ENCODE results near the gene ITGAD. TPM values are rescaled to one million over a fixed set of nuclear protein-coding genes. Genes with fewer than 3 reads are reported as not detected.
A peak's percentile ranks its signal among the peaks of the same experiment; 100 is the strongest.

Gene ITGAD
- total and polyA plus RNA-seq, 10 donors = 1.2 to 25.8 (median 17.2) TPM

DNA sequence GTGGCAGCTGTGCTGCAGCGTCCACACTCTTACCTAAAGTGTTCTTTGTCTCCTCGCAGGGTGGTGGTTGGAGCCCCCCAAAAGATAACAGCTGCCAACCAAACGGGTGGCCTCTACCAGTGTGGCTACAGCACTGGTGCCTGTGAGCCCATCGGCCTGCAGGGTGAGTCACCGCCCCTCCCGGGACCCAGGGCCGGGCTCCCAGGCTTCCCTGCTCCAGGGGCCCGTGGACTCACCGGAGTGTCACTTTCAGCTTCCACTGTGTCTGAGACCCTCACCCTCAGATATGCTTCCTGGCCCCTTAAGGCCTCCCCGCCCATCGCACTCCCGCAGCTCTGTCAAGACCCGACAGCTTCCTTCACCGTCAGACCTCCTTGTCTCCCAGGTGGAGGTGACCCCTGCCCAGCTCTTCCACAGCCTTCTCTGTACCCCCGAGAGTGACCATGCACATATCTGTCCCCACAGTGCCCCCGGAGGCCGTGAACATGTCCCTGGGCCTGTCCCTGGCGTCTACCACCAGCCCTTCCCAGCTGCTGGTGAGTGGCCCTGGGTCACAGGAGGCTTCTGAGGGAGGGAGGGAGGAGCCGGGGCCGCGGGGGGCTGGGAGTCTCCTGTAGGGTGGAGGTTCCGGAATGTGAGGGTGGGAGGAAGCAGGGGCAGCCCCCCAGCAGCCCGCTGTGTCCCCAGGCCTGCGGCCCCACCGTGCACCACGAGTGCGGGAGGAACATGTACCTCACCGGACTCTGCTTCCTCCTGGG is 36.4 kb upstream of the ITGAD start:
- Histone ChIP-seq H3K36me3 (peaks cover 0 to 16% (median 0%) of the 10 kb centered on the region in 6 donors), H3K4me3 (peak overlapping the region in 6 of 8 donors; percentile 18 to 65 (median 32)), H3K27ac (peak overlapping the region in 7 of 8 donors; percentile 3 to 91 (median 81)), H3K4me1 (peaks cover 4 to 79% (median 54%) of the 10 kb centered on the region in 6 donors), H3K9me3 (no peaks in the 10 kb centered on the region), H3K27me3 (replicated peaks in 1 of 7) (no peaks in the 10 kb centered on the region)
- peak; percentile 83 for DNase-seq
- TF ChIP-seq POLR2A (IDR thresholded peaks at IDR 0.05) = no peak
- TF ChIP-seq POLR2AphosphoS5 (IDR thresholded peaks at IDR 0.05) = peak in 1 of 3 donors; percentile 38
- 54 to 69% (median 58%) methylated on average over 18 to 28 of the region's 28 CpGs for WGBS, 5 donors
- intact Hi-C loops (cut with DNase I; ENCODE audit: low total_unique reads) = no loop called here

GRCh38 chr16:31357324-31358109 is 35.6 kb upstream of the ITGAD start:
- H3K4me3 ChIP-seq = peak overlapping the region in 5 of 8 donors; percentile 18 to 65 (median 33)
- H3K9me3 ChIP-seq = no peaks in the 10 kb centered on the region
- H3K4me1 ChIP-seq = peaks cover 4 to 71% (median 46%) of the 10 kb centered on the region in 6 donors
- intact Hi-C loops (cut with DNase I; ENCODE audit: low total_unique reads) = no loop called here
- peak overlapping the region in 5 of 8 donors; percentile 3 to 91 (median 91) for H3K27ac ChIP-seq
- H3K36me3 ChIP-seq = peaks cover 0 to 20% (median 0%) of the 10 kb centered on the region in 6 donors
- 52 to 65% (median 54%) methylated on average over 18 of the region's 18 CpGs for WGBS, 5 donors
- TF ChIP-seq POLR2AphosphoS5 (IDR thresholded peaks at IDR 0.05) (peak in 1 of 3 donors; percentile 34), POLR2A (IDR thresholded peaks at IDR 0.05) (no peak), CTCF (IDR thresholded peaks at IDR 0.05 in 8 of 11, conservative IDR thresholded peaks at IDR 0.05 in 3 of 11) (peak in 2 of 11 experiments; percentile 15 to 26)
- H3K27me3 ChIP-seq (replicated peaks in 1 of 7) = no peaks in the 10 kb centered on the region
- DNase-seq = peak; percentile 70

GRCh38 chr16:31360251-31360650 is 32.9 kb upstream of the ITGAD start:
- 69 to 90% (median 72%) methylated on average over 7 of the region's 7 CpGs for WGBS, 5 donors
- Histone ChIP-seq H3K4me3 (no peak overlapping the region), H3K9me3 (no peaks in the 10 kb centered on the region), H3K36me3 (peaks cover 0 to 36% (median 0%) of the 10 kb centered on the region in 6 donors), H3K4me1 (peaks cover 2 to 64% (median 23%) of the 10 kb centered on the region in 6 donors), H3K27me3 (replicated peaks in 1 of 7) (no peaks in the 10 kb centered on the region), H3K27ac (peak overlapping the region in 1 of 8 donors; percentile 9)
- intact Hi-C loops (cut with DNase I; ENCODE audit: low total_unique reads) = no loop called here
- DNase-seq = peak; percentile 55
- TF ChIP-seq POLR2A (IDR thresholded peaks at IDR 0.05) (no peak), CTCF (IDR thresholded peaks at IDR 0.05 in 8 of 11, conservative IDR thresholded peaks at IDR 0.05 in 3 of 11) (no peak), POLR2AphosphoS5 (IDR thresholded peaks at IDR 0.05) (no peak)

- peak; percentile 67 for DNase-seq
- H3K27me3 ChIP-seq (replicated peaks in 1 of 7) = no peaks in the 10 kb centered on the region
- intact Hi-C loops (cut with DNase I; ENCODE audit: low total_unique reads) = no loop called here
- 81 to 92% (median 89%) methylated on average over 28 of the region's 28 CpGs for WGBS, 5 donors
- peaks cover 0 to 64% (median 20%) of the 10 kb centered on the region in 6 donors for H3K4me1 ChIP-seq
- TF ChIP-seq CTCF (IDR thresholded peaks at IDR 0.05 in 8 of 11, conservative IDR thresholded peaks at IDR 0.05 in 3 of 11) (no peak), POLR2A (IDR thresholded peaks at IDR 0.05) (no peak), POLR2AphosphoS5 (IDR thresholded peaks at IDR 0.05) (peak in 1 of 3 donors; percentile 32)
- no peak overlapping the region for H3K4me3 ChIP-seq
- peaks cover 0 to 36% (median 0%) of the 10 kb centered on the region in 6 donors for H3K36me3 ChIP-seq
- H3K9me3 ChIP-seq = no peaks in the 10 kb centered on the region
- no peak overlapping the region for H3K27ac ChIP-seq
Measured at GRCh38 chr16:31361201-31362110, 31.7 kb upstream of the ITGAD start.
